Prostate gland (tissue), 2 donors: ENCODE measurements around the gene LOXHD1. TPM values are rescaled to one million over a fixed set of nuclear protein-coding genes. Genes with fewer than 3 reads are reported as not detected.

Experiments used
- DNase-seq: peaks from one replicate; pipeline ENCODE4 v3.0.0-alpha.2; 2019; ENCODE audit warnings: low spot score
- H3K27ac ChIP-seq, 2 donors: fragments of 200-600 bp; sonication (generic); 2 replicates each; pipeline ENCODE4 v1.5.1; 2017 to 2019
- H3K27me3 ChIP-seq: fragments of 200-600 bp; sonication (generic); replicated peaks from 2 replicates; pipeline ENCODE4 v1.5.1; 2019; ENCODE audit not compliant: insufficient read depth
- H3K36me3 ChIP-seq, 2 donors: fragments of 200-600 bp; sonication (generic); 1 replicate in 1 of 2; 2 replicates in 1 of 2; pipeline versions ENCODE4 v1.5.1 to v1.8.1; 2017 to 2019
- H3K4me1 ChIP-seq: fragments of 200-600 bp; sonication (generic); replicated peaks from 2 replicates; pipeline ENCODE4 v1.5.1; 2019
- H3K4me3 ChIP-seq, 2 donors: fragments of 200-600 bp; sonication (generic); 2 replicates each; pipeline ENCODE4 v1.5.1; 2017 to 2019
- H3K9me3 ChIP-seq: fragments of 200-600 bp; sonication (generic); 2 replicates; pipeline ENCODE4 v1.5.1; 2017
- POLR2A ChIP-seq: fragments of 450-650 bp; IDR thresholded peaks from one replicate; pipeline ENCODE4 v1.6.1; 2016; ENCODE audit warnings: antibody characterized with exemption, mild to moderate bottlenecking
- POLR2AphosphoS5 ChIP-seq: sonication (generic); formaldehyde crosslinking; IDR thresholded peaks from one replicate; pipeline ENCODE4 v1.6.1; 2017; ENCODE audit warnings: antibody characterized with exemption
- WGBS: methylation state at CpG from one replicate; pipeline ENCODE4 v1.1.5; 2018; 5-methylcytosine and 5-hydroxymethylcytosine counted together
- intact Hi-C: fragments of 100-400 bp; cut with DNase I; formaldehyde crosslinking; loops from one replicate; pipeline ENCODE4 v1.14.2; 2022
- total RNA-seq, 2 donors: library from RNA; depleted of rRNA; stranded (reverse); fragments of >200 nt; gene quantifications; one replicate each; pipeline ENCODE4 v1.1.0, GENCODE V29; 2016
- TF ChIP-seq, protein P1 (sequence below), 4 experiments: fragments of 200-600 bp in 2 of 4; fragments of 450-650 bp in 2 of 4; sonication (generic) in 2 of 4; IDR thresholded peaks; 1 replicate in 3 of 4; 2 replicates in 1 of 4; pipeline ENCODE4 v1.5.1; 2016 to 2019; ENCODE audit warnings: antibody characterized with exemption in 4 of 4, mild to moderate bottlenecking in 2 of 4, moderate library complexity in 2 of 4

Gene LOXHD1
- total RNA-seq, 2 donors from 2014 or later: 1.4 TPM; not detected in 1

DNA sequence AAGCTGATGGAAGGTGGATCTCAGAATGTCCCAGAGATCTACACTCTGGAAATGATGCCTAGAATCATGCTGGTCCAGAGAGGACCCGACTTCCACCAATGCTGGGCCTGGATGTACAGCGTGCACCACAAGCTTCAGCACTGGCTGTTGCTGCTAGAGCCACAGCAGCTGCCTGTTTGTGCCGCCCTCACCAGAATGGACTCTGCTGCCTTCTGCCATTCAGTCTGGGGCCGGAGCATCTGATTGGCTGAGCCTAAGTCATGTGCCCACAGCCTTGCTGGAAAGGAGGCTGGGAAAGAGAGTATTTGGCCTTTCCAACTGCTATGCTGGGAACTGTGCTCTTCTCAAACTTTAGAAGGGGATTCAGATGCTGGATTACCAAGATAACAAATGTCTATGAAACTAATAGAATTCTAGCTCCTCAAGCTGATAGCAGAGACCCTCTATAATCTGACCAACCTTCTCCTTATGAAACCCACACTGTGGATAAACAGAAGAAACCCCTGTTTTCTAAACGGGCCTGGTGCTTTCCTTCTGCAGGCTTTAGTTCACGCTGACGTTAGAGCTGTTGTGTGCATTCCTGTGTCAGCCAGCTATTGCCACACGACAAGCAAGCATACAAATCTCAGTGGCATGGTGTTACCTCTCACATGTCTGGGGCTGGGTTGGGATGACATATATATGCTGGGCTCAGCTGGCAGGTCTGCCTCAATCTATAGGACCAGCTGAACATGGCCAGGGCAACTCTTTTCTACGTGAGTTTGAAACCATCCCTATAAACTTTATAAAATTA is 4.1 kb upstream of the LOXHD1 start:
- Histone ChIP-seq H3K4me1 (no peaks in the 10 kb centered on the region), H3K9me3 (no peaks in the 10 kb centered on the region), H3K4me3 (no peak overlapping the region), H3K36me3 (no peaks in the 10 kb centered on the region), H3K27me3 (no peaks in the 10 kb centered on the region), H3K27ac (no peak overlapping the region)
- 69% methylated on average over 9 of the region's 9 CpGs for WGBS
- intact Hi-C loops: no loop called here
- TF ChIP-seq, protein P1, sequence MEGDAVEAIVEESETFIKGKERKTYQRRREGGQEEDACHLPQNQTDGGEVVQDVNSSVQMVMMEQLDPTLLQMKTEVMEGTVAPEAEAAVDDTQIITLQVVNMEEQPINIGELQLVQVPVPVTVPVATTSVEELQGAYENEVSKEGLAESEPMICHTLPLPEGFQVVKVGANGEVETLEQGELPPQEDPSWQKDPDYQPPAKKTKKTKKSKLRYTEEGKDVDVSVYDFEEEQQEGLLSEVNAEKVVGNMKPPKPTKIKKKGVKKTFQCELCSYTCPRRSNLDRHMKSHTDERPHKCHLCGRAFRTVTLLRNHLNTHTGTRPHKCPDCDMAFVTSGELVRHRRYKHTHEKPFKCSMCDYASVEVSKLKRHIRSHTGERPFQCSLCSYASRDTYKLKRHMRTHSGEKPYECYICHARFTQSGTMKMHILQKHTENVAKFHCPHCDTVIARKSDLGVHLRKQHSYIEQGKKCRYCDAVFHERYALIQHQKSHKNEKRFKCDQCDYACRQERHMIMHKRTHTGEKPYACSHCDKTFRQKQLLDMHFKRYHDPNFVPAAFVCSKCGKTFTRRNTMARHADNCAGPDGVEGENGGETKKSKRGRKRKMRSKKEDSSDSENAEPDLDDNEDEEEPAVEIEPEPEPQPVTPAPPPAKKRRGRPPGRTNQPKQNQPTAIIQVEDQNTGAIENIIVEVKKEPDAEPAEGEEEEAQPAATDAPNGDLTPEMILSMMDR (IDR thresholded peaks at IDR 0.05): no peak
- no peak for TF ChIP-seq POLR2A
- TF ChIP-seq POLR2AphosphoS5: no peak
- DNase-seq: no peak

DNA sequence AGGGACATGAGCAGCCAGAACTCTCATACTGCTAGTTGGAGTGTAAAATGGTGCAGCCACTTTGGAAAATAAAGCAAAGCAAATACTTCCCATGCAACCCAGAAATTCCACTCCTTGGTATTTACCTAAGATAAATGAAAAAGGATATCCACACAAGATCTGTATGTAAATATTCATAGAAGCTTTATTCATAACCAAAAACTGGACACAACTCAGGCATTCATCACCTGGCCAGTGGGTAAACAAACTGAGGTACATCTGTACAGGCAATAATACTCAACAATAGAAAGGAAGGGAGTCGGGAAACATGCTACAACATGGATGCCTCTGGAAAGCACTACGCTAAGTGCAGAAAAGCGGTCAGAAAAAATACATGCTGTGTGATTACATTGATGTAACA is 2.5 kb upstream of the LOXHD1 start:
- Histone ChIP-seq H3K27ac (no peak overlapping the region), H3K36me3 (no peaks in the 10 kb centered on the region), H3K27me3 (no peaks in the 10 kb centered on the region), H3K4me1 (no peaks in the 10 kb centered on the region), H3K9me3 (no peaks in the 10 kb centered on the region), H3K4me3 (no peak overlapping the region)
- WGBS: 76% methylated on average over 3 of the region's 3 CpGs
- TF ChIP-seq, protein P1 (IDR thresholded peaks at IDR 0.05): no peak
- TF ChIP-seq POLR2AphosphoS5 (peak; percentile 69), POLR2A (no peak)
- no peak for DNase-seq
- intact Hi-C loops: loop anchor here (2.0 to 5.0 kb wide), 3 partner anchors 377 to 511 kb away; no protein-coding TSS in a partner anchor

DNA sequence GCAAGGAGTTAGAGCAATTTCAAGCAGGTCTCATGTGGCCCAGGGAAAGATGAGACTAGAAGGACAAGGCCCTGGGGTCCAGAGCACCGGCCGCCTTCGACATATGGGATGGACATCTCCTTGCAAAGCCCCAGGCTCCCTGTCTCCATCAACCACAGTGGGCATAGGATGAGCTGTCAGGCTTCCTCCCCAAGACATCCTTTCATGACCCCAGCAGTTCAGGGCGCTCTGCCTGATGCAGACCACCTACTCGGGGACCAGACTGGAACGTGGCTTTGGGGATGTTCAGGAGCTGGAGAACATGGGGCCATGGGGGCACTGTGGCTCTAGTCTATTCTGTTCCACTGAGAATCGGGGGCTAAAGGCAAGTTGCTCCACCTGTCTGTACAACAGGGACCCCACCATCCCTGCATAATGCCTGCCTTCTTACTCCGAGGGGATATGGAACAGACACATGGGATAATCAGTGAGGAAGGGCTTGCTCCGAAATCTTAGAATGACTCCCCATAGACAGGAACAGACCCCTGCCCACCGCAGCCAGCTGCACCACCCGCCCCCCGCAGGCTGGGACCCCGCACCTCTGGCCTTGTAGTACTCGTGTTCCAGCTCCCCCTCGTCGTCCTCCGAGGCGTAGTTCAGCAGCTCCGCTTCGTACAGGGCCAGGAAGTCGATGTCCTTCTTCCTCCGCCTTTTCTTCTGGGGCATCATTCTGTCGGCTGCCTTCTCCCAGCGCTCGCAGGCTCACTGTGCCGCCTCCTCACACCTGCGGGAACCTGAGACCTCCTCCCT is 500 bp downstream of the LOXHD1 start:
- Histone ChIP-seq H3K4me1 (no peaks in the 10 kb centered on the region), H3K36me3 (no peaks in the 10 kb centered on the region), H3K9me3 (no peaks in the 10 kb centered on the region), H3K4me3 (no peak overlapping the region), H3K27me3 (no peaks in the 10 kb centered on the region), H3K27ac (no peak overlapping the region)
- no peak for DNase-seq
- 80% methylated on average over 27 of the region's 27 CpGs for WGBS
- intact Hi-C loops: loop anchor here (5.0 kb wide), 1 partner anchor 374 kb away; no protein-coding TSS in a partner anchor
- TF ChIP-seq POLR2AphosphoS5 (no peak), POLR2A (no peak)
- TF ChIP-seq, protein P1 (IDR thresholded peaks at IDR 0.05): no peak

DNA sequence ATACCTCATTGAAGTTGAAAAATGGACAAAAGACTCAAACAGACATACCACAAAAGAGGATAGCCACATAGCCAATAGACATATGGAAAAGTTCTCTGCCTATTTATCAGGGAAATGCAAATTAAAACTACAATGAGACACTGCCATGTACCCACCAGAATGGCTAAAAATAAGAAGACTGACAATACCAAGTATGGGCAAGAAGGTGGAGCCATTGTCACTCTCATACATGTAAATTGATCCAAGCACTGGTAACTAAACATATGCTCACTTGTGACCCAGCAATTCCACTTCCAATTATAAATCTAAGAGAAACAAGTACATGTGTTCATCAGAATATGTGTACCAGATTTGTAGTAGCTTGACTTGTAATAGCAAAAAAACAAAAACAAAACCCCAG is 4.6 kb downstream of the LOXHD1 start:
- no peak for DNase-seq
- H3K4me3 ChIP-seq: no peak overlapping the region
- intact Hi-C loops: no loop called here
- H3K4me1 ChIP-seq: no peaks in the 10 kb centered on the region
- no peak overlapping the region for H3K27ac ChIP-seq
- TF ChIP-seq POLR2A (no peak), POLR2AphosphoS5 (no peak)
- H3K27me3 ChIP-seq: no peaks in the 10 kb centered on the region
- no peaks in the 10 kb centered on the region for H3K36me3 ChIP-seq
- H3K9me3 ChIP-seq: no peaks in the 10 kb centered on the region

DNA sequence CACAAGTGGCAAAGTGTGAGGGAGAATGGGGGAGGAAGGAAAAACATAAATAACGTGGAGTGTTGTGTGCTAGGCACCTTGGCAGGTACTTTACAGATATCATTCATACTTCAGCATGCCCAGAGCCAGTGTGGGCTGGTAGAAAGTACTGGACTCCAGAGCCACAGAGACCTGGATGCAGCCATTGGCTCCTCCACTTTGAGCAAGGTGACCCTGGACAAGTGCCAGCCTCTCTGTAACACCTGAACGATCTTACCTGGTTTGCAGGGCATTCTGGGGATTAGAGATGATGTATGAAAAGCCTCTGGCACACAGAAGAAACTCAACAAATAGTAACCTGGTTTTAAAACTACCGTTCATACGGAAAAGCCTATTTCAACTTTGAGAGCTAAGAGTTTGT is 6.3 kb downstream of the LOXHD1 start:
- Histone ChIP-seq H3K36me3 (no peaks in the 10 kb centered on the region), H3K9me3 (no peaks in the 10 kb centered on the region), H3K27ac (no peak overlapping the region), H3K4me3 (no peak overlapping the region), H3K4me1 (no peaks in the 10 kb centered on the region), H3K27me3 (no peaks in the 10 kb centered on the region)
- 71% methylated on average over 4 of the region's 4 CpGs for WGBS
- intact Hi-C loops: no loop called here
- DNase-seq: no peak
- TF ChIP-seq POLR2A: no peak
- TF ChIP-seq, protein P1 (IDR thresholded peaks at IDR 0.05): no peak
- no peak for TF ChIP-seq POLR2AphosphoS5
